HL-60 (cell line): ENCODE data around the gene SLC1A1.

ENCODE experiments used
- DNase-seq, 2 experiments: peaks; one replicate each; pipeline ENCODE4 v3.0.0-alpha.2; 2010 to 2020; ENCODE audit warnings: low read depth in 1 of 2, low spot score in 1 of 2
- H3K27ac ChIP-seq: fragments of 250-450 bp; sonication (Bioruptor Pico); replicated peaks from 2 replicates; pipeline ENCODE4 v1.5.1; 2020; ENCODE audit warnings: mild to moderate bottlenecking, moderate library complexity
- H3K27me3 ChIP-seq: fragments of 250-450 bp; sonication (Bioruptor Pico); 2 replicates; pipeline ENCODE4 v1.5.1; 2021; ENCODE audit warnings: mild to moderate bottlenecking, moderate library complexity; ENCODE audit not compliant: insufficient read depth, poor library complexity, severe bottlenecking
- H3K4me3 ChIP-seq: replicated peaks from 2 replicates; pipeline ENCODE4 v1.5.1; 2011; ENCODE audit warnings: mild to moderate bottlenecking, control low read depth, low read length; ENCODE audit not compliant: insufficient read depth
- GABPA ChIP-seq: IDR thresholded peaks from 2 replicates; pipeline ENCODE4 v1.6.1; 2012; ENCODE audit warnings: low read depth
- POLR2AphosphoS5 ChIP-seq: IDR thresholded peaks from 2 replicates; pipeline ENCODE4 v1.6.1; 2012; ENCODE audit warnings: low read depth
- SPI1 ChIP-seq: IDR thresholded peaks from 2 replicates; pipeline ENCODE4 v1.6.1; 2012; ENCODE audit warnings: low read depth, mild to moderate bottlenecking, borderline replicate concordance
- TF ChIP-seq, protein P1 (sequence below): IDR thresholded peaks from one replicate; pipeline ENCODE4 v1.5.1; 2011; ENCODE audit warnings: low read length, control low read depth, inconsistent platforms; ENCODE audit not compliant: insufficient read depth
- TF ChIP-seq, protein P2 (sequence below): IDR thresholded peaks from 2 replicates; pipeline ENCODE4 v1.6.1; 2012; ENCODE audit warnings: low read depth; ENCODE audit not compliant: insufficient replicate concordance

SLC1A1 gene

DNA sequence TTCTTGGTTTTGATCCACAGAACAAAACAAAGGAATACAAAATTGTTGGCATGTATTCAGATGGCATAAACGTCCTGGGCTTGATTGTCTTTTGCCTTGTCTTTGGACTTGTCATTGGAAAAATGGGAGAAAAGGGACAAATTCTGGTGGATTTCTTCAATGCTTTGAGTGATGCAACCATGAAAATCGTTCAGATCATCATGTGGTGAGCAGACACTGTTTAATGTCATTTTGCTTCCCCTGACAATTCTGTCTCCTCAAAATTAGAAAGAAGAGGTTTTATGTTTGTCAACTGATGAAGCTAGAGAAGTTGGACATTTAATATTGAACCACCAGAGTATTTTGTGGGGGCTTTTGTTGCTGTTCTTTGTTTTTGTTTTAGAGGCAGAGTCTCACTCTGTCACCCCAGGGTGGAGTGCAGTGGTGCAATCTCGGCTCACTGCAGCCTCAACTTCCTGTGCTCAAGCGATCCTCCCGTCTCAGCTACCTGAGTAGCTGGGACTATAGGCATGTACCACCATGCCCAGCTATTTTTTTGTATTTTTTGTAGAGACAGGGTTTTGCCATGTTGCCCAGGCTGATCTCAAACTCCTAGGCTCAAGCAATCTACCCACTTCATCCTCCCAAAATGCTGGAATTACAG is 82.0 kb downstream of the SLC1A1 start:
- TF ChIP-seq, protein P1, sequence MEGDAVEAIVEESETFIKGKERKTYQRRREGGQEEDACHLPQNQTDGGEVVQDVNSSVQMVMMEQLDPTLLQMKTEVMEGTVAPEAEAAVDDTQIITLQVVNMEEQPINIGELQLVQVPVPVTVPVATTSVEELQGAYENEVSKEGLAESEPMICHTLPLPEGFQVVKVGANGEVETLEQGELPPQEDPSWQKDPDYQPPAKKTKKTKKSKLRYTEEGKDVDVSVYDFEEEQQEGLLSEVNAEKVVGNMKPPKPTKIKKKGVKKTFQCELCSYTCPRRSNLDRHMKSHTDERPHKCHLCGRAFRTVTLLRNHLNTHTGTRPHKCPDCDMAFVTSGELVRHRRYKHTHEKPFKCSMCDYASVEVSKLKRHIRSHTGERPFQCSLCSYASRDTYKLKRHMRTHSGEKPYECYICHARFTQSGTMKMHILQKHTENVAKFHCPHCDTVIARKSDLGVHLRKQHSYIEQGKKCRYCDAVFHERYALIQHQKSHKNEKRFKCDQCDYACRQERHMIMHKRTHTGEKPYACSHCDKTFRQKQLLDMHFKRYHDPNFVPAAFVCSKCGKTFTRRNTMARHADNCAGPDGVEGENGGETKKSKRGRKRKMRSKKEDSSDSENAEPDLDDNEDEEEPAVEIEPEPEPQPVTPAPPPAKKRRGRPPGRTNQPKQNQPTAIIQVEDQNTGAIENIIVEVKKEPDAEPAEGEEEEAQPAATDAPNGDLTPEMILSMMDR = no peak
- TF ChIP-seq, protein P2, sequence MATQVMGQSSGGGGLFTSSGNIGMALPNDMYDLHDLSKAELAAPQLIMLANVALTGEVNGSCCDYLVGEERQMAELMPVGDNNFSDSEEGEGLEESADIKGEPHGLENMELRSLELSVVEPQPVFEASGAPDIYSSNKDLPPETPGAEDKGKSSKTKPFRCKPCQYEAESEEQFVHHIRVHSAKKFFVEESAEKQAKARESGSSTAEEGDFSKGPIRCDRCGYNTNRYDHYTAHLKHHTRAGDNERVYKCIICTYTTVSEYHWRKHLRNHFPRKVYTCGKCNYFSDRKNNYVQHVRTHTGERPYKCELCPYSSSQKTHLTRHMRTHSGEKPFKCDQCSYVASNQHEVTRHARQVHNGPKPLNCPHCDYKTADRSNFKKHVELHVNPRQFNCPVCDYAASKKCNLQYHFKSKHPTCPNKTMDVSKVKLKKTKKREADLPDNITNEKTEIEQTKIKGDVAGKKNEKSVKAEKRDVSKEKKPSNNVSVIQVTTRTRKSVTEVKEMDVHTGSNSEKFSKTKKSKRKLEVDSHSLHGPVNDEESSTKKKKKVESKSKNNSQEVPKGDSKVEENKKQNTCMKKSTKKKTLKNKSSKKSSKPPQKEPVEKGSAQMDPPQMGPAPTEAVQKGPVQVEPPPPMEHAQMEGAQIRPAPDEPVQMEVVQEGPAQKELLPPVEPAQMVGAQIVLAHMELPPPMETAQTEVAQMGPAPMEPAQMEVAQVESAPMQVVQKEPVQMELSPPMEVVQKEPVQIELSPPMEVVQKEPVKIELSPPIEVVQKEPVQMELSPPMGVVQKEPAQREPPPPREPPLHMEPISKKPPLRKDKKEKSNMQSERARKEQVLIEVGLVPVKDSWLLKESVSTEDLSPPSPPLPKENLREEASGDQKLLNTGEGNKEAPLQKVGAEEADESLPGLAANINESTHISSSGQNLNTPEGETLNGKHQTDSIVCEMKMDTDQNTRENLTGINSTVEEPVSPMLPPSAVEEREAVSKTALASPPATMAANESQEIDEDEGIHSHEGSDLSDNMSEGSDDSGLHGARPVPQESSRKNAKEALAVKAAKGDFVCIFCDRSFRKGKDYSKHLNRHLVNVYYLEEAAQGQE = no peak
- TF ChIP-seq POLR2AphosphoS5 = no peak
- TF ChIP-seq SPI1 = no peak
- TF ChIP-seq GABPA = no peak
- DNase-seq = no peak
- H3K27ac ChIP-seq = no peak overlapping the region
- H3K4me3 ChIP-seq = no peak overlapping the region
- peaks cover 2% of the 10 kb centered on the region for H3K27me3 ChIP-seq

DNA sequence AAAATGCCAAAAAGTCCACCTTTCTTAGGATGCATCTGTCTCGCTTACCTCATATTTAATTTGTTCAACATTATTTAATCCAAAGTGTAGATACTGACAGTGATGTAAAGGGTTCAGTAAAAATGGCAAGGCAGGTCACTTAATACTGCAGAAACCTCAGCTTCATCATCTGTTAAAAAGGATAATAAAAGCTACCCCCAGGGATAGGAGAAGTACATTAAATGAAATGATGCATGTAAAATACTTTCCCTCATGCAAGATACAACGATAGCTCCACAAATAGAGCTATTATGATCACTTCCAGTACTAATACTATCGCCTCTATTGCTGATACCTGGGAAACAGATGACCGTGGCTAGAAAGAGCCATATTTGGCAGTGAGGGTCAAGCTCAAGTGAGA is 82.9 kb downstream of the SLC1A1 start:
- DNase-seq = no peak
- H3K27ac ChIP-seq = no peak overlapping the region
- TF ChIP-seq POLR2AphosphoS5 (no peak), GABPA (no peak), SPI1 (no peak)
- TF ChIP-seq, protein P2 = no peak
- TF ChIP-seq, protein P1 = no peak
- H3K27me3 ChIP-seq = peaks cover 2% of the 10 kb centered on the region
- no peak overlapping the region for H3K4me3 ChIP-seq

DNA sequence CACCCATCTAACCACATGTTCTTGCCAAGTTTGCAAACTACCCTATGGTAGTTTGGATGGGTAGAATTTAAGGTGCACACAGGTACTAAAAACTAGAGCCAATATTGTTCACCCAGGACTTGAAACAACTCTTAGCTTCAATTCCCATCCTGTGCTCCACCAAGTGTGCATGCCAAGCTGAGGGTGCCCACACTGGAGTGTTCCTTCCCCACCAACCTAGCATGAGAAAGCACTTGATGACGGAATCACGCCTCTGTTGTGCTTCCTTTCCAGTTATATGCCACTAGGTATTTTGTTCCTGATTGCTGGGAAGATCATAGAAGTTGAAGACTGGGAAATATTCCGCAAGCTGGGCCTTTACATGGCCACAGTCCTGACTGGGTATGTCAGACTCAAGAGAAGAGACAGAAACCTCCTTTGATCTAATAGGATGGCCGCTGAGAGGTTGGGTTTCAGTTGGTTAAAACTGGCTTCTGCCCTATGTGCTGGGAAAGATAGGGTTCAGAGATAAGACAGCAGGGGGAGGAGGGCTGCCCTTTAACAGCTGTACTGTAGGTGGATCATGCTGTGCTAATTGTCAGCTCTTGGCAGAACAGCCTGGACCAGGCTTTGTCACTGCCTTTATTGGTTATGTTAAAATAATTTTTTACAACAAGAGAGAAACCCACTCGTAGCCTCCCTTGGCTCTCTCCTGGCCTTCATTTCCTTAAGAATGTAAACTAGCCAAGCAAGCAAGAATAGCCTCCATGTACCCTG is 83.5 kb downstream of the SLC1A1 start:
- H3K27me3 ChIP-seq = peaks cover 2% of the 10 kb centered on the region
- DNase-seq = no peak
- TF ChIP-seq, protein P1 = no peak
- no peak for TF ChIP-seq SPI1
- TF ChIP-seq GABPA = no peak
- TF ChIP-seq POLR2AphosphoS5 = no peak
- TF ChIP-seq, protein P2 = no peak

More for the DNA sequence above, 83.5 kb downstream of the SLC1A1 start:
- Histone ChIP-seq H3K4me3 (no peak overlapping the region), H3K27ac (no peak overlapping the region)
